Smooth muscle cell (in vitro differentiated cells): Measurements from ENCODE around the gene PRR5. TPM values are rescaled to one million over a fixed set of nuclear protein-coding genes. Genes with fewer than 3 reads are reported as not detected.
"Not testable (repeated sequence)": the region's sequence is repeated elsewhere in the genome, so short reads cannot be mapped to it uniquely, and the experiment has no call there.

Source experiments
- DNase-seq: peaks from one replicate; lab custom pipeline; 2025; ENCODE audit not compliant: unreplicated experiment; lab: John Stamatoyannopoulos, UW
- H2AFZ ChIP-seq: fragments of 200-600 bp; sonication (generic); 2 replicates; pipeline ENCODE4 v1.6.0; 2016; ENCODE audit warnings: antibody characterized with exemption, low read depth, mild to moderate bottlenecking
- H3F3A ChIP-seq: fragments of 200-600 bp; sonication (generic); 2 replicates; pipeline ENCODE4 v1.6.0; 2017; ENCODE audit warnings: antibody characterized with exemption, low read depth
- H3K27ac ChIP-seq: fragments of 200-600 bp; sonication (generic); 2 replicates; pipeline ENCODE4 v1.5.1; 2016; ENCODE audit warnings: low read depth, mild to moderate bottlenecking
- H3K27me3 ChIP-seq: fragments of 200-600 bp; sonication (generic); 2 replicates; pipeline ENCODE4 v1.6.1; 2016; ENCODE audit warnings: low read depth, mild to moderate bottlenecking
- H3K36me3 ChIP-seq: fragments of 200-600 bp; sonication (generic); 2 replicates; pipeline ENCODE4 v1.5.1; 2016; ENCODE audit warnings: low read depth
- H3K4me1 ChIP-seq: fragments of 200-600 bp; sonication (generic); 2 replicates; pipeline ENCODE4 v1.5.1; 2016; ENCODE audit warnings: low read depth
- H3K4me2 ChIP-seq: fragments of 200-600 bp; sonication (generic); 2 replicates; pipeline ENCODE4 v1.6.0; 2016; ENCODE audit warnings: mild to moderate bottlenecking
- H3K4me3 ChIP-seq: fragments of 200-600 bp; sonication (generic); 2 replicates; pipeline ENCODE4 v1.5.1; 2016; ENCODE audit warnings: mild to moderate bottlenecking
- H3K79me2 ChIP-seq: fragments of 200-600 bp; sonication (generic); 2 replicates; pipeline ENCODE4 v1.6.0; 2016; ENCODE audit warnings: low read depth, mild to moderate bottlenecking
- H3K9ac ChIP-seq: fragments of 200-600 bp; sonication (generic); 2 replicates; pipeline ENCODE4 v1.6.0; 2016; ENCODE audit warnings: low read depth
- H3K9me3 ChIP-seq: fragments of 200-600 bp; sonication (generic); replicated peaks from 2 replicates; pipeline ENCODE4 v1.5.1; 2016; ENCODE audit warnings: low read depth
- H4K20me1 ChIP-seq: fragments of 200-600 bp; sonication (generic); 2 replicates; pipeline ENCODE4 v1.6.0; 2016; ENCODE audit warnings: low read depth
- CTCF ChIP-seq: fragments of 200-600 bp; sonication (generic); IDR thresholded peaks from 2 replicates; pipeline ENCODE4 v1.5.1; 2017; ENCODE audit warnings: borderline replicate concordance, mild to moderate bottlenecking, antibody characterized with exemption; ENCODE audit not compliant: insufficient read depth, poor library complexity, severe bottlenecking
- WGBS: methylation state at CpG from one replicate; pipeline ENCODE4 v1.1.7; 2016; ENCODE audit warnings: low lambda C conversion rate; 5-methylcytosine and 5-hydroxymethylcytosine counted together
- polyA plus RNA-seq: library from polyadenylated mRNA; unstranded; fragments of >200 nt; fragmentation: Nextera tagmentation; extraction: Ambion mirVana; gene quantifications from 2 replicates; pipeline ENCODE4 v1.2.1, GENCODE V29; 2016
- total RNA-seq: library from RNA; depleted of rRNA; stranded (reverse); fragments of >200 nt; gene quantifications from 2 replicates; pipeline ENCODE4 v1.2.3, GENCODE V29; 2014

PRR5 gene
- total and polyA plus RNA-seq, 2 experiments from 2014 or later: 16.3 to 25.5 TPM

- Histone ChIP-seq H3F3A (no peaks in the 10 kb centered on the region), H3K79me2 (no peaks in the 10 kb centered on the region), H3K36me3 (no peaks in the 10 kb centered on the region), H2AFZ (no peak overlapping the region), H3K9me3 (no peaks in the 10 kb centered on the region), H3K4me1 (no peaks in the 10 kb centered on the region), H4K20me1 (peaks cover 32% of the 10 kb centered on the region), H3K4me3 (no peak overlapping the region), H3K4me2 (no peak overlapping the region), H3K27me3 (no peaks in the 10 kb centered on the region), H3K9ac (no peak overlapping the region), H3K27ac (no peak overlapping the region)
- TF ChIP-seq CTCF: no peak
- WGBS: 68% methylated on average over 32 of the region's 32 CpGs
- no peak for DNase-seq
Measured at GRCh38 chr22:44737406-44738346, 35.7 kb downstream of the PRR5 start.

GRCh38 chr22:44738347-44738715, 36.3 kb downstream of the PRR5 start:
- H3K27me3 ChIP-seq: no peaks in the 10 kb centered on the region
- H4K20me1 ChIP-seq: peaks cover 32% of the 10 kb centered on the region
- no peak overlapping the region for H3K27ac ChIP-seq
- TF ChIP-seq CTCF: no peak
- no peak overlapping the region for H2AFZ ChIP-seq
- no peaks in the 10 kb centered on the region for H3F3A ChIP-seq
- DNase-seq: no peak
- H3K4me3 ChIP-seq: no peak overlapping the region
- WGBS: 57% methylated on average over 14 of the region's 14 CpGs
- no peaks in the 10 kb centered on the region for H3K9me3 ChIP-seq
- no peaks in the 10 kb centered on the region for H3K36me3 ChIP-seq
- H3K4me1 ChIP-seq: no peaks in the 10 kb centered on the region
- H3K9ac ChIP-seq: no peak overlapping the region
- H3K79me2 ChIP-seq: no peaks in the 10 kb centered on the region
- no peak overlapping the region for H3K4me2 ChIP-seq

GRCh38 chr22:44739024-44739423, 37.0 kb downstream of the PRR5 start:
- no peaks in the 10 kb centered on the region for H3F3A ChIP-seq
- H3K9ac ChIP-seq: no peak overlapping the region
- TF ChIP-seq CTCF: no peak
- no peak overlapping the region for H3K4me2 ChIP-seq
- no peak overlapping the region for H3K27ac ChIP-seq
- no peaks in the 10 kb centered on the region for H3K27me3 ChIP-seq
- DNase-seq: no peak
- H2AFZ ChIP-seq: no peak overlapping the region
- H3K4me1 ChIP-seq: no peaks in the 10 kb centered on the region
- 84% methylated on average over 5 of the region's 5 CpGs for WGBS
- no peaks in the 10 kb centered on the region for H3K79me2 ChIP-seq
- H3K4me3 ChIP-seq: no peak overlapping the region
- no peaks in the 10 kb centered on the region for H3K9me3 ChIP-seq
- peaks cover 32% of the 10 kb centered on the region for H4K20me1 ChIP-seq
- H3K36me3 ChIP-seq: no peaks in the 10 kb centered on the region

GRCh38 chr22:44739666-44740065, 37.7 kb downstream of the PRR5 start:
- H3K9ac ChIP-seq, DNase-seq, H3K36me3 ChIP-seq, H3K79me2 ChIP-seq, H3K27ac ChIP-seq, H3K4me1 ChIP-seq, H3F3A ChIP-seq, H3K9me3 ChIP-seq, H2AFZ ChIP-seq, H3K4me2 ChIP-seq, H3K4me3 ChIP-seq, H3K27me3 ChIP-seq: not testable (repeated sequence)
- 31% methylated on average over 10 of the region's 10 CpGs for WGBS
- H4K20me1 ChIP-seq: peaks cover 32% of the 10 kb centered on the region
